Stimulated activated CD8-positive, alpha-beta memory T cell treated with anti-CD3 and anti-CD28 coated beads, Interleukin-15, amount 100 ng/mL, for 4 hours (primary cell): ENCODE data around the gene HOMER1.
"Not testable (repeated sequence)": the region's sequence is repeated elsewhere in the genome, so short reads cannot be mapped to it uniquely, and the experiment has no call there.

Experiments
- DNase-seq, 2 donors: peaks; one replicate each; pipeline ENCODE4 v3.0.0-alpha.2; 2020; ENCODE audit warnings: low read depth in 2 of 2

HOMER1 gene

DNA sequence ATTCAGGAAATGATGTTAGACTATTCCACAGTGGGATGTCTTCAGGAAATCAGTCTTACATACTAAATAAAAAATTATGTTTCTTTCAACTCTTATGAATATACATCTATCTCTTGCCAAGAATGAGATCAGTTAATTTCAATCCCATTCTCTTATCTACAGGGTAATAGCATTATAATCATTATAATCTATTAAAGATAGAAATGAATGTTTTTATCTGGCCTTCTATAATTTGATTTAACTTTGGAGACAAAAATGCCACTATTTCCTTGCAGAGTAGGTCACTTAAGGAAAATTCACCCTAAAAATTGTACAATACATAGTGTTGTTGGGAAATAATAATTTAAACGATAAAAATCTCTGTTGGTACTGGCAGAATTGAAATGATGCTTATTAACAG is 96.4 kb downstream of the HOMER1 start:
- DNase-seq, result no peak

DNA sequence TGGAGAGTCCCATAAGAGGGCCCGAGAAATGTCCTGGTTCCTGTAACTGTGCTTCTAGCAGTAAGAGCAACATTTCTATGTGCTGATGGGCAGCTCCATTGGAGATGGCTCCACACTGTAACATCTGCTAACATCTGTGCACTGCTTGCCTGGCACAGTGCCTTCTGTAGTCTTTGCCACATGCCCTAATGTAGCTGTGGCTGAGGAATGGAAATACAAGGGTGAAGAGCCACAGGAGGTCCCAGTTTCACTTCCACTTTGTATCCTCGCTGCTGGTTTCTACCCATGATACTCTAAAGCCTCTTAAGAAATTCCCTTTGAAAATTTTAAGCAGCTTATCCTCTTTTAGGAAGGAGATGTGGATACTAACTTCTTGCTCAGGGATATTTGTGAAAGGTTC is 97.4 kb downstream of the HOMER1 start:
- DNase-seq, result no peak

DNA sequence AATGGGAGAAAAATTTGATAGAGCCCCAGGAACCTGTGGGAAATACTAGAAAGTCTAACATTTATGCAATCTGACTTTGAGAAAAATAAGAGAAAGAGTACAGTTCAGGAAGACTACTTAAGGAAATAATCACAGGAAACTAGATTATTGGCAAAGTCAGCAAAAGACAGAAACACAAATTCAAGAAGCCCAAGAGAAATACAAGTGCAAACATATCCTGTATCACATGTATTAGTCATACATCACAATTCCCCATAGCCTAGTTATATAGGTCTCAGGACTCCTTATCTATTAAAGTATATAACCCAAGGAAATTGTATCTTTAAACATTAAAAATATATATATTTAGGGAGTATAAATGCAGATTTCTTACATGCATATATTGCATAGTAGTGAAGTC is 100.8 kb downstream of the HOMER1 start:
- DNase-seq, result no peak

DNA sequence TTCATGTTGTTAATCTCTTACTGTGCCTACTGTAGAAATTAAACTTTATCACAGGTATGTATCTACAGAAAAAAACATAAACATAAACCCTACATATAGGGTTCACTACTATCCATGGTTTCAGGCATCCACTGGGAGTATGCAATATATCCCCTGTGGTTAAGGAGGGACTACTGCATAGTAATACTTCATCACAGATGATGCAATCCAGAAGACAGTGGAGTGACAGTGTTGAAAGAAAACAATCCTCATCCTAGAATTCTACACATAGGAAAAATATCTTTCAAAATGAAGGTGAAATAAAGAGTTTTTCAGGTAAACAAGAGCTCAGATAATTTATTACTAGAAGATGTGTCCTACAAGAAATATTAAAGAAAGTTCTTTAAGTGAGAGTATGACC is 105.9 kb downstream of the HOMER1 start:
- DNase-seq, result no peak

DNA sequence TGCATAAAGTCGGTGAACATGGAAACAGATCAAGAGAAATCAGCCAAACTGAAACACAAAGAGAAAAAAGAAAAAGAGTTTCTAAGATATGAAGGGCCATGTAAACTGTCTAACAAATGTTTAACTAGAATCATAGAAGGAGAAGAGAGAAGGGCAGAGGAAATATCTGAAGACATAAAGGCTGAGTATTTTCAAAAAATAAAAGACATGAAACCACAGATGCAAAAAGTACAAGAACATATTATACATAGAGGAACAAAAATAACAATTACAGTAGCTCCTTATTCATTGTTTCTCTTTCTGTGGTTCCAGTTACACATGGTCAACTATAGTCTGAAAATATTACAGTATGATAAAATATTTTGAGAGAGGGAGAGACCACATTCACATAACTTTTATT is 106.3 kb downstream of the HOMER1 start:
- DNase-seq, result no peak

DNA sequence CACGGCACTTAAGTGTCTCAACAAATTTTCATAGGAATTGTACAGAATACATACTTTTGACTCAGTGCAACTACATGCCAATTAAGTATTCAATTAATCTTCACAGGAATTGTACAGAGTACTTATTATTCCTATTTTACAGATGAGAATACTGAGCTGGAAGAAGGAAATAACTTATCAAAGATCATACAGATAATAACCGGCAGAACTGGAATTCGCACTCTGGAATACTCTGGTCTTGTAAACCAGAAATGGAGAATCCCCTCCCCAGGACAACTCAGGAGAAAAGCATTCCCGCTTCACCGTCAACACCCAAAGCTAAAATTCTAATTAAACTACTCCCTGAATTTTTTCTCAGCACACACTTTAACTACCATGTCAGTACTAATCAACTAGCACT is 112.7 kb downstream of the HOMER1 start:
- no peak for DNase-seq

DNA sequence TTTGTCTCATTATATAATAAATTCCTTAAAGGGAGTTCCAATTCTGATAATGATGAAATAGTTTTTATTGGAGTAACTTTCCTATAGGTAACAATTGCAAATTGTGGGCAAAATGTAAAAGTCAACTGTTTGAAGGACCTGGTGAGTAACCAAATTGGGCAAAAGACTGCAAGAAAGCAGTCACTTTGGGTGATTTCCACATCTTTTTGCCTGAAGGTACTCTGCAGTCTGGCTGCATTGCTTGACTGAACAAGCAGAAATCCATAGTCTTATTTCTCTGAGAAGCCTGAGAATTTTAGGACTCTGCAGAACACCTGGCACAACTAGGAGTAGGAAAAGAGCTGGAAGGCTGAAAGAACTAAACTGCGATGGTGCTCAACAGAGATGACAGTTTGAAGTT is 114.9 kb downstream of the HOMER1 start:
- DNase-seq, result no peak

DNA sequence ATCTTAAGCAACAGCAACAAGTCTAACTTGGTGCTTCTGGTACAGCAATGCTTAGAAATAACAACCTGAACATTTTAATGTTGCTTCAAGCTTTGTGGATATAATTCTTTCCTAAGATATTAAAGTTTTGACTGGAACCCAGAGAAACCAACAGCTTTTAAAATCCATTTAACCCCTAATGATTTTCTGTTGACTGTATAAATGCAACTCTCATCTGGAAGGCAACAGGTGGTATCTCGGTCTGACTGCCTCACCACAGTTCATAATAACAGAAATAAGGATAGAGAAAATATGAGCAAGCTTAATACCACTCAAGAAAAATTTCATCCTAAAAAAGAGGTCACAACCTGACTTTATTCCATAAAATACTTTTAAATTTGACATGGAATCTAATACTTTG is 116.9 kb downstream of the HOMER1 start:
- DNase-seq, result no peak

DNA sequence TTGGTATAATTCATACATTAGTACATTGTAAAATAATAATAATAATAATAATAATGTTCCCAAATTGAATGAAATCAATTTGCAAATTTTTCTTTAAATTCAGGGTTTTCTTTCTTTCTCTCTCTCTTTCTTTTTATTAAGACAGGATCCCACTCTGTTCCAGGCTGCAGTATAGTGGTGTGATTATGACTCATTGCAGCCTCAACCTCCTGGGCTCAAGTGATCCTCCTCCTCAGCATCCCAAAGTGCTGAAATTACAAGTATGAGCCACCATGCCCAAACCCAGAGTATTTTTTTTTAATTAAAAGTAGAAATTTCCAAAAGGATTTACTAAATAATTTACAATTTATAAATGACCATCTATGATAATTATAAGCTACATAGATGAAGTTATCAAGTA is 117.7 kb downstream of the HOMER1 start:
- no peak for DNase-seq

DNA sequence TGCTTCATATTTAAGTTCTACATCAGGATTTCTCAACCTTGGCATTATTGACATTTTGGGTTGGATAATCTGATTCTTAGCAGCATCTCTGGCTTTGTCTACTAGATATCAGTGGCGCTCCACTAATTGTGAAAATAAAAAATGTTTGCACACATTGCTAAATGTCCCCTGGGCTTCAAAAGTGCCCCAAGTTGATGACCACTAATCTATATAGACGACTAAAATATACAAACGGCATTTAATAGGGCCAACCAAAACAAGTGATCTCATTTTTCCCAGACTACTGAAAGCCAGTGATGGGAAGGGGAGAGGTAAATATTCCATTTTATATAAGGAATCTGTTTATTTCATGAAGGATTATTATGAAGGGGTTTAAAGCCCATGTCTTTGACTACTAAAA is 118.6 kb downstream of the HOMER1 start:
- no peak for DNase-seq

DNA sequence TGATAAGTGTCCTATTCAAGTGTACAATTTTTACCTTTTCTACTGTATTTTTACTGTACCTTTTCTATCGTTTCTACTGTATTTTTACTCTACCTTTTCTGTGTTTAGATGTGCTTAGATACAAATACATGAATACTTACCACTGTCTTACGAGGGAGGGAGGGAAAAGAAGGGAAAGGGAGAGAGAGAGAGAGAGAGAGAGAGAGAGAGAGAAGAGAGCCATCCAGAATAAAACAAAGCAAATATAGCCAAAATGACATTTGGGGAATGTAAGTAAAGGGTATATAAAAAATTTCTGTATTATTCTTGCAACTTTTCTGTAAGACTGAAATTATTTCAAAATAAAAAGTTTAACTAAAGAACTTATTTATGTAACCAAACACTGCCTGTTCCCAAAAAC is 121.2 kb downstream of the HOMER1 start:
- no peak for DNase-seq

DNA sequence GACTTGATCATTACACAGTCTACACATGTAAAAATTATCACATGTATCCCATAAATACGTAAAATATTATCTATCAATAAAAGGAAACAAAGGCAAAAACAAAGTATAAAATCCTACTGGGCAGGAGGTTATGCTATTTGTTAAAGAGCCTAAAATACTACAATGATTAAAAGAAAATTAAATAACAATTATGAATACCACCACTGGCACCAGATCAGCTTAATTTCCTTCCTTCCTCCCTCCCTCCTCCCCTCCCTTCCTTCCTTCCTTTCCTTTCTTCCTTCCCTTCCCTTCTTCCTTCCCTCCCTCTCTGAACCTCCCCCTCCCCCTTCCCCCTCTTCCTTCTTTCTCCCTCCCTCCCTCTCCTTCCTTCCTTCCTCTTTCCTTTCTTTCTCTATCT is 127.3 kb downstream of the HOMER1 start:
- DNase-seq, result no peak

DNA sequence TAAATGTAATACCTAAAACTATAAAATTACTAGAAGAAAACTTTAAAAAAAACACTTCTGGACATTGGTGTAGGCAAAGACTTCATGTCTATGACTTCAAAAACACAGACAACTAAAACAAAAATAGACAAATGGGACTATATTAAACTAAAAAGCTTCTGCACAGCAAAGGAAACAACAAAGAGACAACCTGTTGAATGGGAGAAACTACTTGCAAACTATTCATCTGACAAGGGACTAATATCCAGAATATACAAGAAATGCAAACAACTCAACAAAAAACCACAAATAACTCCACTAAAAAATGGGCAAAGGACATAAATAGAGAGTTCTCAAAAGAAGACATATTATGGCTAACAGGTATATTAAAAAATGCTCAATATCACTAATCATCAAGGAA is 128.8 kb downstream of the HOMER1 start:
- DNase-seq, result not testable (repeated sequence)

DNA sequence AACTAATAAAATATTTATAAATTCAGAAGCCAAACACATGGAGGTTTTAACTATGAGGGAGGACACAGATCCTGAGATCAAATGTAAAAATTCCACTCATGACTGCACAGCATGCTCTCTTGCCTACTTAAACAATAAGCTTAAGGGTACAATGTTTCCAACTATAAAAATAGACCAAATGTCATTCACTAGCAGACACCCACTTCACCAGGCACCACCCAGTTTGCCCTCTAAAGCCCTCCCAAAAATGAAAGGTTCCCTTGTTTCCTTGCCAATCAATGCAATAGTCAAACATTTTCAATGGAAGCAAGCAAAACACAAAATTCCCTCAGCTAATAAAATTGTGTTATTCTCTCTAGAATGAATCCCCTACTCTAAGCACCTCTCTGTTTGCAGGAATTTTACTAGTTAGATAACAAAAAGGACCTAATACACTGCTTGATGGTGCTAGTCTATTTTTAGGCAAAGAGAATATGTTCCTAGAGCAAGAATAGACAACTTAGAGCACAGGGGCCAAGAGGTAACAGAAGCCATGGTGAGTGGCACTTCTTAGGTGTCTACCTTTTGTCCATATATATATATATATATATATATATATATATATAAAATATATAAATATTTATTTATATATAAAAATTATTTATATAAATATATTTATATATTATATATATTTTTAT is 135.3 kb downstream of the HOMER1 start:
- DNase-seq, result no peak

DNA sequence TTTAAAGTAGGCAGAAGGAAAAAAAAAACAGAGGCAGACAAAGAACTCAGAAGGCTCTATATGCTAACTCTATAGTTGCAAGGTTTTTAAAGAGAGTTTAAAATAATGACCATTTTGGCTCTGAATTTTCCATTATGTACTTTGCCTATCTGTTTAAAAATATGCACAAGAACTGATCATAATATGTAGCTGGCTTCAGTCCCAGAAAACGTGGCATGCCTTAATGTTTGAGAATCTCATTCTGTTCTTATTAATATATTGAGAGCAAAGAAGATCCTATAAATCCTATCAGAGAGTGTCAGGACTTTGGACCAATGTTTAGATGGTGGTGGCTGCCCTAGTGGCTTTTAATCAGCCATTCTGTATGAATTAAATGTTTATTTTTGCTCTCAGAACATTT is 156.5 kb downstream of the HOMER1 start:
- DNase-seq, result no peak

DNA sequence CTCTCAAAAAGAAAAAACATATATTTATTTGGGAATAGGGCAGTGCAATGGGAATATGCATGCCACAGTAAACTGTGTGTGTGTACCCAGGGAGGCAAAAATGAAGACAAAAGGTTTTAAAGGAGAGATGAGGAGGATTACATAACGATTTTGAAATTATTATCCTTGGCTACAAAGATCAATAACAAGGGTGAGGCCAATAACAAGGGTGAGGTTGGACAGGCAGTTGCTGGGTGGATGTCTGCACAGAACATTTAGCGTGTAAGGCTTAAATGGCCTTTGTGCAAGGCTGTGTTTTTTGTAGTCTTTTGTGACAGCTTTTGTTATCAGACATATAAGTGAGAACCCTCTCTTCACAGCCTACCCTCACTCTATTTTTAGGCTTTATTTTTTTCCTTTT is 164.1 kb downstream of the HOMER1 start:
- no peak for DNase-seq

DNA sequence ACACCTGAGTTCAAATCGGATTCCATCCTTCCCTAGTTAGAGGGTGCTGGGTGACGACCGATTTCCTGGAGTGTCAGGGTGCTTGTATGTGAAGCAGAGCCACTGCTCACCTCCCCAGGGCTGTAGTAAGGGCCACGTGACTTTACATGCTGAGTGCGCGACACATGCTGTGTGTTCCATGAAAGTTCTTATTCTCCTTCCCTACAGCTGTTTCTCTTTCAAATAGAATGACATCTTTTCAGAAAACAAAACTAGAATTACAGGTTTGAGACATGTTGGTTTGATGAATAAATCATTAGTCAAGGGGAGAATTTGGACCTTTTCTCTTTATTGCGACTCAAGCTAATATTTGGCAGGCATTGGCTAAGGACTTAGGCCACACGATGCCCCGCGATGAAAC is 164.9 kb downstream of the HOMER1 start:
- no peak for DNase-seq

DNA sequence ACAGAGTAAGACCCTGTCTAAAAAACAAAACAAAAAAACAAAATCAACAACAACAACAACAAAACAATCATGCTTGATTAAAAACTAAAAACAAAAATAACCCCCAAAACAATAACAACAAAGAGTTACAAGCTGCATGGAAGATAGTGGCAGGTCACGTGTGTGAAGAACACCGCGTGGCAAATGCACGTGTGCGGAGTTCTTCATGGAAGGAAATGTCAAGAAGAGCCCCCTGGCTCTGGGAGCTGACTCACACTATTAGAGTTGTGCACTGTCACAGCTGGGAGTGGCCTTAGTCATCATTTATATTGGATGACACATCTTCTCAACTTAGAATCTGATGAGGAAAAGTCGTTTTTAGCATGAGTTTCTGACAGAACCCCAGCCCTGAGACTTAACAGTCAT is 167.5 kb downstream of the HOMER1 start:
- DNase-seq, result no peak

DNA sequence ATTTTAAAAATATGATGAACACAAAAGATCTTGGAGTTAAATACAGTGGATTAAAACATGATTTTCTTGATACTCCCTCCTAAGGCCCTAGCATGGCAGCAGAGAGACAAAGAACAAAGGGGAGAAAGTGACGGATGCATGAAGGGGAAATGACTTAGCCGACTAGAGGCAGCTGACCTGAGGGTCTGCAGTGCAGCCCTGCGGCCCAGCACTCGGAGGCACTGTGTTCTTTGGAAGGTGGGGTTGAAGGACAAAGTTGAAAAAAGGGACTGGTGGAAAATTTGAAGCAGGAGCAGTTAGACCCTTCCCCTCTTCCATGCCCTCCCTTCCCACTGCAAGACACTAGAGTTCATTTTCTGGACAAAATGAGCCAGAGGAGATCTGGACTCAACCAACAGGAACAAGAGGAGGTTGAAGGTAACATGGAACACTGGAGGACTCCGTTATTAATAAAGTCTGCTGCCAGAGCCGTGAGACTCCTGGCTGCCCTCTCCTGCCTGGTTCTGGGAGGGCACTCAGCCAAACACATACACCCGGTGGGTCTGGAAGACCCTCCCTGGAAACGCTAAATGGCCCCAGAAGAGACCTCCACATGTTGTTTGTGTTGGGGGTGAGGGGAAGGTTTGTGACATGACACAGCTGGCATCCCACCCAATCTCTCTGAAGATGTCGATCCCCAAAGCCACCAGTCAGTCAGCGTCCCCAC is 179.9 kb downstream of the HOMER1 start:
- no peak for DNase-seq

DNA sequence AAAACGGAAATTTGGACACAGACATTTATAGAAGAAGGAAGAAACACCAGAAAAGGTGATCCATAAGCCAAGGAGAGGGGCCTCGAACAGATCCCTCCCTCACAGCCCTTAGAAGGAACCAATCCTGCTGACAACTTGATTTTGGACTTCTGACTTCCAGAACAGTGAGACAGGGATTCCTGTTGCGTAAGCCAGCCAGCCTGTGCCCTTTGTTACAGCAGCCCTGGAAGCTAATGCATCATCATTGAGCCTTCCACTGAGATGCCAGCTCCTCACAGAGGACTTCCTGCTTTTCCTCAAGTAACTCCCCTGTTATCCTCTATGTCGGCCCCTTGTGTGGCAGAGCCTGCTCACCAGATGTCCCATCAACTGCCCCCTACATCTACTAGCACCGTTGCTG is 183.9 kb downstream of the HOMER1 start:
- no peak for DNase-seq

DNA sequence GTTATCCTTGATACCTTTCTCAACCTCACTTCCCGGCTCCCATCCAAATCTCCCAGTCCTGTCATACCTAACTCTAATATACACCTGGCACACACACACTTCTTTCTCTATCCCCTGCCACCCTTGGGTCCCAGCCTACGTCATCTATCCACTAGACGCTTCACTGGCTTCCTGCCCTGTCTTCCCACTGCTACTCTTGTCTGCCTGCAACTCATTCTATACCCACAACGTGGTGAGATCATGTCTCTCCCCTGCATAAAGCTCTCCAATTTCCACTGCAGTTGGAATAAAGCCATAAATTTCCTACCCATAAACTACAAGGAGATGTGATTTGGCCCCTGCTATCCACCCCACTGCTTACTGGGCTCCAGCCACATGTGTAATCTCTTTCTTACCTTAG is 184.5 kb downstream of the HOMER1 start:
- DNase-seq, result no peak
